ENCODE data around the gene CERK. TPM values are rescaled to one million over a fixed set of nuclear protein-coding genes. Genes with fewer than 3 reads are reported as not detected.
A peak's percentile ranks its signal among the peaks of the same experiment; 100 is the strongest.

CERK gene
- total and polyA plus RNA-seq, 9 of the 15 experiments (the other 6 are each of a cell fraction or from before 2014, with no cell fraction given) = 1.1 to 14.9 (median 8.7) TPM

DNA sequence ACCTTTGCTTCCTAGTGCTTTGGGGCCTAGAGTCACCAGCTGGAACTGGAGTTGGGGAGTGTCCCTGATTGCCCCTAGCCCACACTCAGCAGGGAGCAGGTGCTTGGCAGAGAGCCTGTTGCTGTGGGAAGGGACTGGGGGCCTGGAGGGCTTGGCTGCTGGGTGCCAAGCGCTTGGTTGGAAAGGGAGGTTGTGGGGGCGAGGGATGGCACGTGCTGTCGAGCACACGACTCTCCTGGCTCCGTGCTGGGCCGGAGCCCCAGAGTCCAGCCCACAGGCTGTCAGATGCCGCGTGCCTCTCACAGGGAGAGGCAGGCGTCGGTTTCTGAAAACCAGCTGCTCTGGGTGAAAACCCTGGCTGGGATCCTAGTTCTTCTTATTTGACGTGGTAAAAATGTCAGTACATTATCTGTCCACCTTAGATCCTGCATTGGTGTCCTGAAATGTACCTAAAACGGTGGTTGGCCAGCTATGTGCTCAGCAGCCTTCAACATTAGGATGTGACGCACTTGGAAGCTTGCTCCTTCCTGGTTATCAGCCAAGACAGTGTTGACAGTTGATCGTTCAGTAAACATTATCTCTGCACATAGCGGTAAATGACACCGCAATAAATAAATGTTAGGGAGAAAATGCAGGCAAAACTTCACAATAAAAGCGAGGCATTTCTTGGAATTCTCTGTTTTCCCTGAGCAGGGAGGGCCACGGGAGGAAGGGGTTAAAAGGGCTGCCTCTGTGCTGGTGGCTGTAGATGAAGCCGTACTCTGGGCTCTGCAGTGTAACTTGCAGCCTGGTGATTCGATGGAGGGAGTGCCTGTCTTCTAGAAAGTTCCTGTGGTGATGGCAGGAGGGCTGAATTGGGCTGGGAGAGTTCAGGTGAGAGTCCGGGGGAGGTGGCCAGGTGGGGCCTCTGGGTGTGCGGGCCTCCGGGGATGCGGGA, 88.6 kb downstream of the CERK start (continued):
- TF ChIP-seq, protein P1, sequence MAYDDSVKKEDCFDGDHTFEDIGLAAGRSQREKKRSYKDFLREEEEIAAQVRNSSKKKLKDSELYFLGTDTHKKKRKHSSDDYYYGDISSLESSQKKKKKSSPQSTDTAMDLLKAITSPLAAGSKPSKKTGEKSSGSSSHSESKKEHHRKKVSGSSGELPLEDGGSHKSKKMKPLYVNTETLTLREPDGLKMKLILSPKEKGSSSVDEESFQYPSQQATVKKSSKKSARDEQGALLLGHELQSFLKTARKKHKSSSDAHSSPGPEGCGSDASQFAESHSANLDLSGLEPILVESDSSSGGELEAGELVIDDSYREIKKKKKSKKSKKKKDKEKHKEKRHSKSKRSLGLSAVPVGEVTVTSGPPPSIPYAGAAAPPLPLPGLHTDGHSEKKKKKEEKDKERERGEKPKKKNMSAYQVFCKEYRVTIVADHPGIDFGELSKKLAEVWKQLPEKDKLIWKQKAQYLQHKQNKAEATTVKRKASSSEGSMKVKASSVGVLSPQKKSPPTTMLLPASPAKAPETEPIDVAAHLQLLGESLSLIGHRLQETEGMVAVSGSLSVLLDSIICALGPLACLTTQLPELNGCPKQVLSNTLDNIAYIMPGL (CRISPR knock-in tag; IDR thresholded peaks at IDR 0.05) = no peak
- TF ChIP-seq CTBP1 (IDR thresholded peaks at IDR 0.05; ENCODE audit: borderline replicate concordance) (no peak), ZNF766 (CRISPR knock-in tag; conservative IDR thresholded peaks at IDR 0.05) (no peak), ZNF764 (CRISPR knock-in tag; IDR thresholded peaks at IDR 0.05; ENCODE audit: low read depth) (no peak), ZNF707 (CRISPR knock-in tag; conservative IDR thresholded peaks at IDR 0.05) (no peak), CHCHD3 (CRISPR knock-in tag; IDR thresholded peaks at IDR 0.05) (no peak), POLR3A (IDR thresholded peaks at IDR 0.05; ENCODE audit: borderline replicate concordance, extremely low read depth, insufficient read depth, insufficient read length) (no peak), ZNF444 (CRISPR knock-in tag; IDR thresholded peaks at IDR 0.05) (no peak), ZNF311 (CRISPR knock-in tag; IDR thresholded peaks at IDR 0.05) (no peak), NFIC (IDR thresholded peaks at IDR 0.05) (peak; percentile 58), PHTF2 (CRISPR knock-in tag; IDR thresholded peaks at IDR 0.05) (no peak), HMG20A (CRISPR knock-in tag; conservative IDR thresholded peaks at IDR 0.05) (no peak), L3MBTL2 (IDR thresholded peaks at IDR 0.05) (peak; percentile 89), KDM2B (CRISPR knock-in tag; IDR thresholded peaks at IDR 0.05) (no peak), TOE1 (IDR thresholded peaks at IDR 0.05; ENCODE audit: borderline replicate concordance) (no peak), TOE1 (CRISPR knock-in tag; IDR thresholded peaks at IDR 0.05; ENCODE audit: borderline replicate concordance, low read depth) (no peak), ZBED1 (IDR thresholded peaks at IDR 0.05) (no peak), PTBP1 (IDR thresholded peaks at IDR 0.05; ENCODE audit: low read depth, low read length) (no peak)
- TF ChIP-seq, protein P2, sequence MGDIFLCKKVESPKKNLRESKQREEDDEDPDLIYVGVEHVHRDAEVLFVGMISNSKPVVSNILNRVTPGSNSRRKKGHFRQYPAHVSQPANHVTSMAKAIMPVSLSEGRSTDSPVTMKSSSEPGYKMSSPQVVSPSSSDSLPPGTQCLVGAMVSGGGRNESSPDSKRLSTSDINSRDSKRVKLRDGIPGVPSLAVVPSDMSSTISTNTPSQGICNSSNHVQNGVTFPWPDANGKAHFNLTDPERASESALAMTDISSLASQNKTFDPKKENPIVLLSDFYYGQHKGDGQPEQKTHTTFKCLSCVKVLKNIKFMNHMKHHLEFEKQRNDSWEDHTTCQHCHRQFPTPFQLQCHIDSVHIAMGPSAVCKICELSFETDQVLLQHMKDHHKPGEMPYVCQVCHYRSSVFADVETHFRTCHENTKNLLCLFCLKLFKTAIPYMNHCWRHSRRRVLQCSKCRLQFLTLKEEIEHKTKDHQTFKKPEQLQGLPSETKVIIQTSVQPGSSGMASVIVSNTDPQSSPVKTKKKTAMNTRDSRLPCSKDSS (IDR thresholded peaks at IDR 0.05; ENCODE audit: low read depth, partially characterized antibody) = no peak
- TF ChIP-seq, protein P3, sequence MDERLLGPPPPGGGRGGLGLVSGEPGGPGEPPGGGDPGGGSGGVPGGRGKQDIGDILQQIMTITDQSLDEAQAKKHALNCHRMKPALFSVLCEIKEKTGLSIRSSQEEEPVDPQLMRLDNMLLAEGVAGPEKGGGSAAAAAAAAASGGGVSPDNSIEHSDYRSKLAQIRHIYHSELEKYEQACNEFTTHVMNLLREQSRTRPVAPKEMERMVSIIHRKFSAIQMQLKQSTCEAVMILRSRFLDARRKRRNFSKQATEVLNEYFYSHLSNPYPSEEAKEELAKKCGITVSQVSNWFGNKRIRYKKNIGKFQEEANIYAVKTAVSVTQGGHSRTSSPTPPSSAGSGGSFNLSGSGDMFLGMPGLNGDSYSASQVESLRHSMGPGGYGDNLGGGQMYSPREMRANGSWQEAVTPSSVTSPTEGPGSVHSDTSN (CRISPR knock-in tag; IDR thresholded peaks at IDR 0.05; ENCODE audit: low read depth) = no peak
- TF ChIP-seq, protein P3 (tag; conservative IDR thresholded peaks at IDR 0.05; ENCODE audit: low read depth) = peak; percentile 63
- TF ChIP-seq, protein P4, sequence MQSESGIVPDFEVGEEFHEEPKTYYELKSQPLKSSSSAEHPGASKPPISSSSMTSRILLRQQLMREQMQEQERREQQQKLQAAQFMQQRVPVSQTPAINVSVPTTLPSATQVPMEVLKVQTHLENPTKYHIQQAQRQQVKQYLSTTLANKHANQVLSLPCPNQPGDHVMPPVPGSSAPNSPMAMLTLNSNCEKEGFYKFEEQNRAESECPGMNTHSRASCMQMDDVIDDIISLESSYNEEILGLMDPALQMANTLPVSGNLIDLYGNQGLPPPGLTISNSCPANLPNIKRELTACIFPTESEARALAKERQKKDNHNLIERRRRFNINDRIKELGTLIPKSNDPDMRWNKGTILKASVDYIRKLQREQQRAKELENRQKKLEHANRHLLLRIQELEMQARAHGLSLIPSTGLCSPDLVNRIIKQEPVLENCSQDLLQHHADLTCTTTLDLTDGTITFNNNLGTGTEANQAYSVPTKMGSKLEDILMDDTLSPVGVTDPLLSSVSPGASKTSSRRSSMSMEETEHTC (IDR thresholded peaks at IDR 0.05) = no peak
